ENCODE measurements around the gene SLC43A2.

GRCh38 chr17:1673041-1673785, 44.6 kb upstream of the SLC43A2 start:
- TF ChIP-seq, protein P1, sequence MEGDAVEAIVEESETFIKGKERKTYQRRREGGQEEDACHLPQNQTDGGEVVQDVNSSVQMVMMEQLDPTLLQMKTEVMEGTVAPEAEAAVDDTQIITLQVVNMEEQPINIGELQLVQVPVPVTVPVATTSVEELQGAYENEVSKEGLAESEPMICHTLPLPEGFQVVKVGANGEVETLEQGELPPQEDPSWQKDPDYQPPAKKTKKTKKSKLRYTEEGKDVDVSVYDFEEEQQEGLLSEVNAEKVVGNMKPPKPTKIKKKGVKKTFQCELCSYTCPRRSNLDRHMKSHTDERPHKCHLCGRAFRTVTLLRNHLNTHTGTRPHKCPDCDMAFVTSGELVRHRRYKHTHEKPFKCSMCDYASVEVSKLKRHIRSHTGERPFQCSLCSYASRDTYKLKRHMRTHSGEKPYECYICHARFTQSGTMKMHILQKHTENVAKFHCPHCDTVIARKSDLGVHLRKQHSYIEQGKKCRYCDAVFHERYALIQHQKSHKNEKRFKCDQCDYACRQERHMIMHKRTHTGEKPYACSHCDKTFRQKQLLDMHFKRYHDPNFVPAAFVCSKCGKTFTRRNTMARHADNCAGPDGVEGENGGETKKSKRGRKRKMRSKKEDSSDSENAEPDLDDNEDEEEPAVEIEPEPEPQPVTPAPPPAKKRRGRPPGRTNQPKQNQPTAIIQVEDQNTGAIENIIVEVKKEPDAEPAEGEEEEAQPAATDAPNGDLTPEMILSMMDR (conservative IDR thresholded peaks at IDR 0.05 in 1 of 2, IDR thresholded peaks at IDR 0.05 in 1 of 2; ENCODE audit: low read depth in 1 of 2, low read length in 2 of 2), result no peak
- no peak for TF ChIP-seq EZH2 (IDR thresholded peaks at IDR 0.05; ENCODE audit: low read length, missing control alignments)
